H1 (cell line): ENCODE results near the gene SLC37A1. TPM values are rescaled to one million over a fixed set of nuclear protein-coding genes. Genes with fewer than 3 reads are reported as not detected.

Source experiments
- CTCF ChIA-PET: fragments of 300-600 bp; sonication (Branson Sonifier 250); formaldehyde crosslinking; loops from one replicate; lab custom pipeline; 2021; ENCODE audit not compliant: partially characterized antibody; lab: Charles Lee
- POLR2A ChIA-PET: fragments of 300-600 bp; sonication (Branson Sonifier 250); formaldehyde crosslinking; loops from one replicate; lab custom pipeline; 2021; ENCODE audit warnings: inconsistent platforms; ENCODE audit not compliant: partially characterized antibody; lab: Charles Lee
- DNase-seq, 2 experiments: peaks; one replicate each; pipeline versions ENCODE4 v3.0.0 to v3.0.0-alpha.2; 2010 to 2022; ENCODE audit warnings: low spot score in 2 of 2, low read depth in 1 of 2, mixed read lengths in 1 of 2
- FAIRE-seq: peaks from 2 replicates; lab custom pipeline; 2011; peaks lifted over from hg19 to GRCh38; lab: Jason Lieb, UNC
- H2AFZ ChIP-seq: 2 replicates; pipeline ENCODE4 v1.8.1; 2012; ENCODE audit warnings: low read length, inconsistent platforms
- H2AK5ac ChIP-seq: 2 replicates; pipeline ENCODE4 v1.6.1; 2013; ENCODE audit warnings: low read depth, low read length
- H2BK120ac ChIP-seq: replicated peaks from 2 replicates; pipeline ENCODE3; 2013; ENCODE audit warnings: low read depth, low read length, inconsistent platforms
- H2BK12ac ChIP-seq: 2 replicates; pipeline ENCODE4 v1.6.1; 2013; ENCODE audit warnings: low read depth, low read length
- H2BK15ac ChIP-seq: 2 replicates; pipeline ENCODE4 v1.6.1; 2013; ENCODE audit warnings: low read length
- H2BK20ac ChIP-seq: 2 replicates; pipeline ENCODE4 v1.6.1; 2013; ENCODE audit warnings: low read length
- H2BK5ac ChIP-seq: 2 replicates; pipeline ENCODE4 v1.6.1; 2013; ENCODE audit warnings: low read depth, low read length
- H3K14ac ChIP-seq: 2 replicates; pipeline ENCODE4 v1.6.1; 2013; ENCODE audit warnings: inconsistent platforms; ENCODE audit not compliant: insufficient read length
- H3K18ac ChIP-seq: 2 replicates; pipeline ENCODE4 v1.6.1; 2013; ENCODE audit warnings: low read length; ENCODE audit errors: extremely low read depth
- H3K23ac ChIP-seq: 2 replicates; pipeline ENCODE4 v1.6.1; 2013; ENCODE audit warnings: inconsistent platforms; ENCODE audit not compliant: insufficient read length
- H3K23me2 ChIP-seq: 2 replicates; pipeline ENCODE4 v1.6.1; 2013; ENCODE audit warnings: low read depth, low read length
- H3K27ac ChIP-seq: 2 replicates; pipeline ENCODE4 v1.6.1; 2011; ENCODE audit warnings: low read depth, low read length, inconsistent platforms
- H3K27me3 ChIP-seq, 4 experiments: replicated peaks in 1 of 4; 1 replicate in 1 of 4; 2 replicates in 3 of 4; pipeline versions ENCODE4 v1.6.1 to v1.8.1; 2011 to 2013; ENCODE audit warnings: low read length in 3 of 4, mild to moderate bottlenecking in 3 of 4, inconsistent platforms in 2 of 4, mixed read lengths in 2 of 4, moderate library complexity in 1 of 4; ENCODE audit not compliant: control insufficient read depth in 3 of 4, insufficient read depth in 3 of 4; ENCODE audit errors: extremely low read depth in 1 of 4
- H3K36me3 ChIP-seq, 4 experiments: 2 replicates each; pipeline versions ENCODE4 v1.6.1 to v1.8.1; 2011 to 2013; ENCODE audit warnings: mild to moderate bottlenecking in 4 of 4, low read length in 3 of 4, moderate library complexity in 2 of 4, control low read depth in 1 of 4, inconsistent platforms in 1 of 4; ENCODE audit not compliant: insufficient read depth in 4 of 4, control insufficient read depth in 2 of 4
- H3K4ac ChIP-seq: replicated peaks from 2 replicates; pipeline ENCODE3; 2013; ENCODE audit warnings: low read length, low read depth, mixed read lengths, inconsistent platforms; ENCODE audit not compliant: insufficient read length
- H3K4me1 ChIP-seq, 4 experiments: replicated peaks in 1 of 4; 1 replicate in 1 of 4; 2 replicates in 3 of 4; pipeline versions ENCODE4 v1.6.1 to v1.8.1; 2011 to 2013; ENCODE audit warnings: low read length in 3 of 4, inconsistent platforms in 2 of 4, mixed read lengths in 1 of 4; ENCODE audit not compliant: insufficient read depth in 4 of 4, control insufficient read depth in 3 of 4
- H3K4me2 ChIP-seq, 2 experiments: 2 replicates each; pipeline versions ENCODE4 v1.6.1 to v1.8.1; 2011 to 2013; ENCODE audit warnings: low read depth in 2 of 2, low read length in 2 of 2, control low read depth in 1 of 2, inconsistent platforms in 1 of 2, mild to moderate bottlenecking in 1 of 2; ENCODE audit not compliant: insufficient read depth in 1 of 2
- H3K4me3 ChIP-seq, 4 experiments: fragments of 200-600, 300-600 bp in 1 of 4; sonication (generic), shearing (Covaris generic), sonication (Bioruptor Twin) in 1 of 4; 2 replicates each; pipeline versions ENCODE4 v1.5.1 to v1.8.1; 2011 to 2016; ENCODE audit warnings: low read length in 4 of 4, low read depth in 3 of 4, control low read depth in 2 of 4, inconsistent platforms in 2 of 4, mild to moderate bottlenecking in 2 of 4, mixed read lengths in 1 of 4, moderate library complexity in 1 of 4; ENCODE audit not compliant: insufficient read depth in 2 of 4; ENCODE audit errors: extremely low read depth in 1 of 4
- H3K56ac ChIP-seq: replicated peaks from 2 replicates; pipeline ENCODE3; 2013; ENCODE audit warnings: low read depth, mild to moderate bottlenecking, mixed read lengths, low read length, inconsistent platforms; ENCODE audit not compliant: insufficient read length
- H3K79me1 ChIP-seq: 2 replicates; pipeline ENCODE4 v1.6.1; 2013; ENCODE audit warnings: low read depth, low read length, control low read depth
- H3K79me2 ChIP-seq, 2 experiments: 2 replicates each; pipeline versions ENCODE4 v1.6.1 to v1.8.1; 2012 to 2013; ENCODE audit warnings: low read length in 2 of 2, mild to moderate bottlenecking in 2 of 2, inconsistent platforms in 1 of 2; ENCODE audit not compliant: insufficient read depth in 2 of 2, control insufficient read depth in 1 of 2
- H3K9ac ChIP-seq, 4 experiments: replicated peaks in 1 of 4; 1 replicate in 1 of 4; 2 replicates in 3 of 4; pipeline versions ENCODE4 v1.6.1 to v1.8.1; 2011 to 2013; ENCODE audit warnings: low read depth in 3 of 4, low read length in 3 of 4, control low read depth in 2 of 4, mild to moderate bottlenecking in 2 of 4, moderate library complexity in 2 of 4, inconsistent platforms in 1 of 4; ENCODE audit errors: extremely low read depth in 1 of 4
- H3K9me3 ChIP-seq, 2 experiments: 2 replicates each; pipeline versions ENCODE4 v1.6.1 to v1.8.1; 2012 to 2013; ENCODE audit warnings: mild to moderate bottlenecking in 2 of 2, moderate library complexity in 2 of 2, control low read depth in 1 of 2, inconsistent platforms in 1 of 2, low read depth in 1 of 2, low read length in 1 of 2, mixed read lengths in 1 of 2; ENCODE audit not compliant: insufficient read depth in 2 of 2
- H4K20me1 ChIP-seq, 2 experiments: replicated peaks in 1 of 2; 2 replicates each; pipeline versions ENCODE3 to v1.8.1; 2011 to 2013; ENCODE audit warnings: inconsistent platforms in 2 of 2, low read length in 2 of 2, mild to moderate bottlenecking in 1 of 2; ENCODE audit not compliant: insufficient read depth in 2 of 2, control insufficient read depth in 1 of 2
- H4K5ac ChIP-seq: 2 replicates; pipeline ENCODE4 v1.6.1; 2013; ENCODE audit warnings: low read length, low read depth, mixed read lengths, inconsistent platforms; ENCODE audit not compliant: insufficient read length
- H4K8ac ChIP-seq: 2 replicates; pipeline ENCODE4 v1.8.0; 2013; ENCODE audit warnings: mild to moderate bottlenecking, moderate library complexity, low read length, inconsistent platforms; ENCODE audit not compliant: insufficient read depth; ENCODE audit errors: extremely low read depth
- H4K91ac ChIP-seq: replicated peaks from 2 replicates; pipeline ENCODE3; 2013; ENCODE audit warnings: low read length, mixed read lengths, inconsistent platforms; ENCODE audit not compliant: insufficient read length
- CTCF ChIP-seq, 3 experiments: IDR thresholded peaks; 1 replicate in 2 of 3; 2 replicates in 1 of 3; pipeline versions ENCODE4 v1.5.1 to v1.6.1; 2011; ENCODE audit warnings: low read length in 3 of 3, mild to moderate bottlenecking in 3 of 3, inconsistent platforms in 2 of 3, low read depth in 1 of 3, moderate library complexity in 1 of 3; ENCODE audit not compliant: insufficient read depth in 1 of 3; ENCODE audit errors: control extremely low read depth in 1 of 3
- E2F6 ChIP-seq: IDR thresholded peaks from 2 replicates; pipeline ENCODE4 v1.6.1; 2012; ENCODE audit warnings: inconsistent platforms
- KDM4A ChIP-seq: IDR thresholded peaks from one replicate; pipeline ENCODE4 v1.7.1; 2012; ENCODE audit warnings: low read depth, mild to moderate bottlenecking, moderate library complexity, low read length, inconsistent platforms; ENCODE audit not compliant: severe bottlenecking
- KDM5A ChIP-seq: fragments of 200-600 bp; IDR thresholded peaks from 2 replicates; pipeline ENCODE4 v1.7.1; 2012; ENCODE audit warnings: mild to moderate bottlenecking, low read length, inconsistent platforms, mixed read lengths
- NANOG ChIP-seq: IDR thresholded peaks from 2 replicates; pipeline ENCODE4 v1.6.1; 2011; ENCODE audit warnings: low read length, low read depth, mild to moderate bottlenecking, inconsistent platforms; ENCODE audit not compliant: insufficient read depth, poor library complexity, severe bottlenecking
- RFX5 ChIP-seq: IDR thresholded peaks from 2 replicates; pipeline ENCODE4 v1.6.1; 2011; ENCODE audit warnings: low read depth, low read length, improper control_type of control experiment, borderline replicate concordance
- TBP ChIP-seq: IDR thresholded peaks from 2 replicates; pipeline ENCODE4 v1.6.1; 2011; ENCODE audit warnings: low read depth, low read length, improper control_type of control experiment
- WGBS, 2 experiments: shearing (Covaris generic) in 1 of 2; methylation state at CpG; one replicate each; pipeline versions ENCODE4 v1.1.6 to v1.1.7; 2013 to 2015; ENCODE audit warnings: low lambda C conversion rate in 2 of 2, mixed read lengths in 2 of 2, inconsistent platforms in 1 of 2, low coverage in 1 of 2, missing lambda C conversion rate in 1 of 2; ENCODE audit not compliant: insufficient replicate concordance in 2 of 2, insufficient coverage in 1 of 2, insufficient read length in 1 of 2; ENCODE audit errors: extremely low coverage in 1 of 2, missing lambda C conversion rate in 1 of 2; 5-methylcytosine and 5-hydroxymethylcytosine counted together
- polyA plus RNA-seq, 7 experiments: library from polyadenylated mRNA; depleted of rRNA in 3 of 7; stranded (reverse) in 5 of 7; unstranded in 2 of 7; fragments of >200 nt in 5 of 7; fragments of 200-250 nt in 2 of 7; gene quantifications; 1 replicate in 5 of 7; 2 replicates in 1 of 7; 4 replicates in 1 of 7; pipeline versions ENCODE4 v1.2.1 to v1.2.3, GENCODE V29; 2011 to 2013; ENCODE audit warnings: missing spikeins in 2 of 7, mixed read lengths in 2 of 7
- total RNA-seq: library from RNA; stranded (reverse); fragmentation: NEBNext Ultra II Directional; extraction: Animal tissue kit (Norgen Biotek cat#: 25700); gene quantifications from 2 replicates; pipeline ENCODE4 v1.2.1, GENCODE V29; 2021

Gene SLC37A1
- total and polyA plus RNA-seq, 2 of the 8 experiments (the other 6 are each of a cell fraction or from before 2014, with no cell fraction given): 15.6 to 30.9 TPM

- DNase-seq: no peak
- POLR2A ChIA-PET: interaction anchor here (1.0 kb wide), 1 partner anchor 145 kb away, joined by 4 read pairs; no protein-coding TSS in a partner anchor
- TF ChIP-seq NANOG: no peak
- no peak for TF ChIP-seq CTCF (IDR thresholded peaks at IDR 0.05; ENCODE audit: control extremely low read depth in 1 of 3, insufficient read depth in 1 of 3, low read depth in 1 of 3, low read length in 3 of 3)
- no peak for TF ChIP-seq KDM4A
- no peak for TF ChIP-seq RFX5
- TF ChIP-seq KDM5A: no peak
- no peak for TF ChIP-seq E2F6
- TF ChIP-seq TBP: no peak
Observed at GRCh38 chr21:42561762-42562650, 48.4 kb downstream of the SLC37A1 start.

More at GRCh38 chr21:42561762-42562650, 48.4 kb downstream of the SLC37A1 start:
- H3K36me3 ChIP-seq: peaks cover 0 to 5% (median 3%) of the 10 kb centered on the region in 4 experiments; a peak in 5 of 8 replicates
- no peak overlapping the region for H4K5ac ChIP-seq
- H3K56ac ChIP-seq: no peak overlapping the region
- FAIRE-seq: no peak
- no peak overlapping the region for H3K4me3 ChIP-seq
- H2BK20ac ChIP-seq: no peak overlapping the region
- no peak overlapping the region for H2AFZ ChIP-seq
- no peaks in the 10 kb centered on the region for H3K23me2 ChIP-seq
- no peak overlapping the region for H2BK12ac ChIP-seq
- no peak overlapping the region for H3K9ac ChIP-seq
- H4K20me1 ChIP-seq: peaks cover 0 to 2% of the 10 kb centered on the region in 2 experiments
- no peak overlapping the region for H2BK15ac ChIP-seq
- no peak overlapping the region for H2BK120ac ChIP-seq
- no peak overlapping the region for H2AK5ac ChIP-seq
- H3K18ac ChIP-seq: no peak overlapping the region
- H3K4me1 ChIP-seq: no peaks in the 10 kb centered on the region
- H2BK5ac ChIP-seq: no peak overlapping the region
- no peak overlapping the region for H3K23ac ChIP-seq
- H4K8ac ChIP-seq: no peak overlapping the region
- no peaks in the 10 kb centered on the region for H3K9me3 ChIP-seq
- H3K79me2 ChIP-seq: no peaks in the 10 kb centered on the region
- CTCF ChIA-PET: no interaction called here
- no peak overlapping the region for H3K4me2 ChIP-seq
- H3K14ac ChIP-seq: no peak overlapping the region
- H3K4ac ChIP-seq: no peak overlapping the region
- no peak overlapping the region for H4K91ac ChIP-seq
- H3K79me1 ChIP-seq: no peaks in the 10 kb centered on the region
- H3K27me3 ChIP-seq: no peaks in the 10 kb centered on the region; a peak in 1 of 7 replicates
- 87% methylated on average over 22 of the region's 23 CpGs; no CpG with 5 or more reads in 1 of the 2 experiments for WGBS, 2 experiments
- no peak overlapping the region for H3K27ac ChIP-seq
